Liver (tissue), 3 donors: ENCODE measurements around the gene BRD3.

ENCODE experiments used
- HNF4G ChIP-seq: IDR thresholded peaks from 2 replicates; pipeline ENCODE4 v1.6.1; 2016; ENCODE audit warnings: antibody characterized with exemption
- JUND ChIP-seq, 2 donors: IDR thresholded peaks; 2 replicates each; pipeline ENCODE4 v1.6.1; 2016; ENCODE audit warnings: antibody characterized with exemption in 2 of 2
- RAD21 ChIP-seq, 2 donors: IDR thresholded peaks; 2 replicates each; pipeline ENCODE4 v1.6.1; 2016; ENCODE audit warnings: antibody characterized with exemption in 2 of 2, mild to moderate bottlenecking in 2 of 2
- TF ChIP-seq, protein P1 (sequence below): fragments of 150-350 bp; IDR thresholded peaks from 2 replicates; pipeline ENCODE4 v1.5.1; 2017; ENCODE audit warnings: improper control_type of control experiment, low read depth, low read length; ENCODE audit not compliant: missing input control
- TF ChIP-seq, protein P2 (sequence below): IDR thresholded peaks from 2 replicates; pipeline ENCODE4 v1.6.1; 2016; ENCODE audit warnings: antibody characterized with exemption
- donor health status: healthy.
- donor health status: healthy.

- TF ChIP-seq, protein P1, sequence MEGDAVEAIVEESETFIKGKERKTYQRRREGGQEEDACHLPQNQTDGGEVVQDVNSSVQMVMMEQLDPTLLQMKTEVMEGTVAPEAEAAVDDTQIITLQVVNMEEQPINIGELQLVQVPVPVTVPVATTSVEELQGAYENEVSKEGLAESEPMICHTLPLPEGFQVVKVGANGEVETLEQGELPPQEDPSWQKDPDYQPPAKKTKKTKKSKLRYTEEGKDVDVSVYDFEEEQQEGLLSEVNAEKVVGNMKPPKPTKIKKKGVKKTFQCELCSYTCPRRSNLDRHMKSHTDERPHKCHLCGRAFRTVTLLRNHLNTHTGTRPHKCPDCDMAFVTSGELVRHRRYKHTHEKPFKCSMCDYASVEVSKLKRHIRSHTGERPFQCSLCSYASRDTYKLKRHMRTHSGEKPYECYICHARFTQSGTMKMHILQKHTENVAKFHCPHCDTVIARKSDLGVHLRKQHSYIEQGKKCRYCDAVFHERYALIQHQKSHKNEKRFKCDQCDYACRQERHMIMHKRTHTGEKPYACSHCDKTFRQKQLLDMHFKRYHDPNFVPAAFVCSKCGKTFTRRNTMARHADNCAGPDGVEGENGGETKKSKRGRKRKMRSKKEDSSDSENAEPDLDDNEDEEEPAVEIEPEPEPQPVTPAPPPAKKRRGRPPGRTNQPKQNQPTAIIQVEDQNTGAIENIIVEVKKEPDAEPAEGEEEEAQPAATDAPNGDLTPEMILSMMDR, result no peak
- TF ChIP-seq HNF4G, result no peak
- TF ChIP-seq JUND (IDR thresholded peaks at IDR 0.05), result no peak
- no peak for TF ChIP-seq RAD21 (IDR thresholded peaks at IDR 0.05)
- TF ChIP-seq, protein P2, sequence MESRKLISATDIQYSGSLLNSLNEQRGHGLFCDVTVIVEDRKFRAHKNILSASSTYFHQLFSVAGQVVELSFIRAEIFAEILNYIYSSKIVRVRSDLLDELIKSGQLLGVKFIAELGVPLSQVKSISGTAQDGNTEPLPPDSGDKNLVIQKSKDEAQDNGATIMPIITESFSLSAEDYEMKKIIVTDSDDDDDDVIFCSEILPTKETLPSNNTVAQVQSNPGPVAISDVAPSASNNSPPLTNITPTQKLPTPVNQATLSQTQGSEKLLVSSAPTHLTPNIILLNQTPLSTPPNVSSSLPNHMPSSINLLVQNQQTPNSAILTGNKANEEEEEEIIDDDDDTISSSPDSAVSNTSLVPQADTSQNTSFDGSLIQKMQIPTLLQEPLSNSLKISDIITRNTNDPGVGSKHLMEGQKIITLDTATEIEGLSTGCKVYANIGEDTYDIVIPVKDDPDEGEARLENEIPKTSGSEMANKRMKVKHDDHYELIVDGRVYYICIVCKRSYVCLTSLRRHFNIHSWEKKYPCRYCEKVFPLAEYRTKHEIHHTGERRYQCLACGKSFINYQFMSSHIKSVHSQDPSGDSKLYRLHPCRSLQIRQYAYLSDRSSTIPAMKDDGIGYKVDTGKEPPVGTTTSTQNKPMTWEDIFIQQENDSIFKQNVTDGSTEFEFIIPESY, result no peak
These were observed 4.0 kb downstream of the BRD3 start for GRCh38 chr9:134063571-134064450.
